ENCODE data around the gene ALG3.

Gene ALG3

DNA sequence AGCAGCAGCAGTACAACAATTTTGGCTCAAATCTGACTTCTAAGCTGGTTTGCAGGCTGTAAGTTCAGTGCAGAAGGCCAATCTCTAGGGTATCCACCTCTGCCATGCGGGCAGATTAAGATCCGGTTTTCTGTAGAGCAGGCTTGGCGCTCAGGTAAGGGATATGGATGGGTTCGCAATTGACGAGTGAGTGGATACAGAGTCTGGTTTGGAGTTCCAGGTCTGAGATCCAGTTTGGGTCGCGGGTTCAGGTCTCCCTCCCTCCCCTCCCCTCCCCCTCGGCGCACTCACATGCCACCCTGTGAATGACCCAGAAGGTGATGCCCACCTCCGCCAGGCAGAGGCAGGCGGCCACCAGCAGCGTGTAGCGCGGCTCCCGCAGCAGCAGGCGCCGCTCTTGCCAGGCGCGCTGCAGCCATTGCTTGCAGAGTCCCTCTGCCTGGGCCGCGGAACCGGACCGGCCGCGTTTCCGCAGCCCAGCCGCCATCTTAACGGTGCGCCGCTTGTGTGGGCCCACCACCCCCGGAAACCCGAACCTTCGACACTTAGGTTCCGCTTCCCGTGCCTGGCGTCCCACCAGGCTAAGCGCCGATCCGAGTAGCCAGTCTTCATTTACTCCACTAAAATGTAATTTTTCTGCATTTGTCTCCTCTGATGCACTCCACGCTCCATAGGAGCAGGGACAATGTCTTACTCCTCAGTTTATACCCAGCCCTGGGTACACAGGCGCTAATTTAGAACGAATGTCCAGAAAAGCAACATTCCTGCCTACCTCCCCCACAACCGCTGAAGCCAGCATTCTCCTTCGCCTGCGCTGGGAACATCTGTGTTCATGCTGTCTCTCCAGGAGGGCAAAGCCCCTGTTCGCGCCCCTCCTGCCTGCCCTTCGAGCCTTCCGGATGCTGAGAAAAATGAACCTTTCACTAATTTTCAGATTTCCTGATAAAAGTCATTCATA, at the start of gene ALG3:
TSS of gene ALG3 (minus strand) at position 509 of the 958 bp plus-strand sequence. CDS start at position 487, 22 bp downstream.
- TF ChIP-seq GATA3 (IDR thresholded peaks at IDR 0.05; ENCODE audit: low read depth, low read length) (no peak), GATA2 (IDR thresholded peaks at IDR 0.05; ENCODE audit: low read depth, low read length) (0 out of 2 replicates have a peak, but pooled peaks have one; percentile 16)

DNA sequence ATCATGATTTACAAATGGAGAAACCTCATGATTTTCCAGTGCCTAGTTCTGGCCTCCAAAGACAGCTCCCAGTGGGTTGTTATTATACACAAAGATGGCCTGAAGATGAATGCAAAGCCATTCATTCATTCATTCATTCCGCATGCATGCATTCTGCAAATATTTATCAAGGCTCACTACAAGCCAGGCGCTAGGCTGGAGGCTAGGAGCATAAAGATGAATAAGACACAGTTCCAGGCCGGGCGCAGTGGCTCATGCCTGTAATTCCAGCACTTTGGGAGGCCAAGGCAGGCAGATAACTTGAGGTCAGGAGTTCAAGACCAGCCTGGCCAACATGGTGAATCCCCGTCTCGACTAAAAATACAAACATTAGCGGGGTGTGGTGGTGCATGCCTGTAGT, 47.9 kb upstream of the ALG3 start:
- TF ChIP-seq GATA3 (IDR thresholded peaks at IDR 0.05; ENCODE audit: low read depth, low read length) (no peak), GATA2 (IDR thresholded peaks at IDR 0.05; ENCODE audit: low read depth, low read length) (no peak)

DNA sequence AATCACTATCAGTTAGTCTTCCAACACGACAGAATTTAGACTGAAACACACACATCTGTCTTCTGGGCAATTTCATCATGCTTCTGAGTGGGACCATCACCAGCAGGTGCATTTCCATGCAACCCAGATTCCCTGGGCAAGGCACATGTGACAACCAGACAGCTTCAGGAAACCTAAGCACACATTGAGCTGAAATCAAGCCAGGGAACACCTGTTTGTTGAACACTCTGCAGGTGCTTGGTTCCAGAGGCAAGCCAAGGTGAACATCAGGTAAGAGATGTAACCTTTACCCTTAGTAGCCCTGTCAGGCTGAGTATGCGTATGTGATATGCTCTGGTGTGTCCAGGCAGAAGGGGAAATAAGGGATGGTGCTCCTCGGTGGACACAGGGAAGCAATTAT, 47.0 kb upstream of the ALG3 start:
- no peak for TF ChIP-seq GATA2 (IDR thresholded peaks at IDR 0.05; ENCODE audit: low read depth, low read length)
- no peak for TF ChIP-seq GATA3 (IDR thresholded peaks at IDR 0.05; ENCODE audit: low read depth, low read length)

DNA sequence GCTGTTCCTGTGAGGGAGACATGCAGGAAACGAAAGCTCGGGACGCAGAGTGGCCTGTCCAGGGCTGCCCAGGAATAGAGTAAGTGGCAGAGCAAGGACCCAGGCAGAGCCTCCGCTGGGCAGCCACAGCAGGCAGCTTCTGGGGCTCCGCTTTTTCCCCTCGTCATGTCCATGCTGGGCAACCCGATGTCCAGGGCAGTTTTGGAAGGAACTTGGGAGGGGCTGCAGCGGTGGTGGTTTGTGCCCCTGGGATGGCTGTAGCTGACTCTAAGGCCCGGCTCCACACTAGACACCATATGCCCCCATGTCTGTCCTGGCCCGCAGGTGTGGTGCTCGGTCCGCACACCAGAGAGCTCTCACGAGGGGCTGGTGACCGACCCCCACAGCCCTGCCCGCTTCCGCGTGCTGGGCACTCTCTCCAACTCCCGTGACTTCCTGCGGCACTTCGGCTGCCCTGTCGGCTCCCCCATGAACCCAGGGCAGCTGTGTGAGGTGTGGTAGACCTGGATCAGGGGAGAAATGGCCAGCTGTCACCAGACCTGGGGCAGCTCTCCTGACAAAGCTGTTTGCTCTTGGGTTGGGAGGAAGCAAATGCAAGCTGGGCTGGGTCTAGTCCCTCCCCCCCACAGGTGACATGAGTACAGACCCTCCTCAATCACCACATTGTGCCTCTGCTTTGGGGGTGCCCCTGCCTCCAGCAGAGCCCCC, 43.1 kb upstream of the ALG3 start:
- TF ChIP-seq GATA2 (IDR thresholded peaks at IDR 0.05; ENCODE audit: low read depth, low read length) (no peak), GATA3 (IDR thresholded peaks at IDR 0.05; ENCODE audit: low read depth, low read length) (no peak)

DNA sequence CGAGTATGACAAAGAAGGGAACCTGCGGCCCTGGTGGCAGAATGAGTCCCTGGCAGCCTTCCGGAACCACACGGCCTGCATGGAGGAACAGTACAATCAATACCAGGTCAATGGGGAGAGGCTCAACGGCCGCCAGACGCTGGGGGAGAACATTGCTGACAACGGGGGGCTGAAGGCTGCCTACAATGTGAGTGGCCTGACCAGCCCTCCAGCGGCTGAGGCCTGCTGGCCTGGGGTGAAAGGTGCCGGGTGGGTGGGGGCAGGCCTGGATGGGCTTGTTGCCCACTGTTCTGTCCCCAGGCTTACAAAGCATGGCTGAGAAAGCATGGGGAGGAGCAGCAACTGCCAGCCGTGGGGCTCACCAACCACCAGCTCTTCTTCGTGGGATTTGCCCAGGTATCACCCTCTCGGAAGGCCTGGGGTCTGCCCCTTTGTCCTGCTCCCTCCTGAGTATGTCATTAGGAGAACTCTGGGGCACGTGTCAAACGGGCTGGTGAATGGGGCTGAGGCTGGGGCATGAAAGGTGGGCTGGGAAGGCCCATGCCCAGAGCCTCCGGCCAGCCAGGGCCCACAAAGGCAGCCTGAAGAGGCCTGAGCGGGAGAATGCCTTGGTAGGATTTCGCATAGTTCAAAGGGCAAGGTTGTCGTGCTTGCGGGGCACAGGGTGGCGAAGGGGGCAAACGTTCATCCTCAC, 42.4 kb upstream of the ALG3 start:
- TF ChIP-seq GATA2 (IDR thresholded peaks at IDR 0.05; ENCODE audit: low read depth, low read length) = no peak
- TF ChIP-seq GATA3 (IDR thresholded peaks at IDR 0.05; ENCODE audit: low read depth, low read length) = no peak

DNA sequence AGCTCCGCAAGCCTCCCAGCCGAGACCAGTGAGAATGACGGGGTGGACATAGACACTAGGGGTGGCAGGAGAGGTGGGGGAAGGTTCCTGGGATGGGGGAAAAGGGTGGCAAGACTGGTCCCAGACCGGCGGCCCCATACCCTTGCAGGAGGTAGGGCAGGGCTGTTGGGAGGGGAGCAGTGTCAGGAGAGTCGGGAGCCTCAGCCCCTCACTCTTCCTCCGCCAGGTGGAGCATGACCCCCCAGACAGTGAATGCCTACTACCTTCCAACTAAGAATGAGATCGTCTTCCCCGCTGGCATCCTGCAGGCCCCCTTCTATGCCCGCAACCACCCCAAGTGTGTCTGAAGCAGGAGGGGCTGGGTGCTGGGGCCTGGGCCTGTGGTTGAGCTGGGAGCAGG, 41.6 kb upstream of the ALG3 start:
- TF ChIP-seq GATA3 (IDR thresholded peaks at IDR 0.05; ENCODE audit: low read depth, low read length) = no peak
- no peak for TF ChIP-seq GATA2 (IDR thresholded peaks at IDR 0.05; ENCODE audit: low read depth, low read length)

DNA sequence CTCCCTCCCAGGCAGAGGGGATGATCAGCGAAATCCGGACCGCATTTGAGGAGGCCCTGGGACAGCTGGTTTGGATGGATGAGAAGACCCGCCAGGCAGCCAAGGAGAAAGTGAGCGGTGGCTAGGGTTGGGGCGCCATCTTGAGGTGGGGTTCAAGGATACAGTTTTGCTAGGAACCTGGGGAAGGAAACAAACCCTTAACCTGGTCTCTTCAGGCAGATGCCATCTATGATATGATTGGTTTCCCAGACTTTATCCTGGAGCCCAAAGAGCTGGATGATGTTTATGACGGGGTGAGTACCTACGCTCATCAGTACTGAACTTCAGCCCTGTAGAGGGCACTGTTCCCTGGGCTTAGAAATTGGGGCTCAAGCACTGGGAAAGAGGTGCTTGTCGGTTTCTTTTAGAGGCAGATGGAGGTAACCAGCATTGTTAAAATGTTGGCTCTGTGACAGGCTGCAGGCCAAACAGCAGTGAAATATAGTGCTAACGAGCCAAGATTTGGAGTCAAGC, 40.7 kb upstream of the ALG3 start:
- TF ChIP-seq GATA3 (IDR thresholded peaks at IDR 0.05; ENCODE audit: low read depth, low read length) (no peak), GATA2 (IDR thresholded peaks at IDR 0.05; ENCODE audit: low read depth, low read length) (no peak)

DNA sequence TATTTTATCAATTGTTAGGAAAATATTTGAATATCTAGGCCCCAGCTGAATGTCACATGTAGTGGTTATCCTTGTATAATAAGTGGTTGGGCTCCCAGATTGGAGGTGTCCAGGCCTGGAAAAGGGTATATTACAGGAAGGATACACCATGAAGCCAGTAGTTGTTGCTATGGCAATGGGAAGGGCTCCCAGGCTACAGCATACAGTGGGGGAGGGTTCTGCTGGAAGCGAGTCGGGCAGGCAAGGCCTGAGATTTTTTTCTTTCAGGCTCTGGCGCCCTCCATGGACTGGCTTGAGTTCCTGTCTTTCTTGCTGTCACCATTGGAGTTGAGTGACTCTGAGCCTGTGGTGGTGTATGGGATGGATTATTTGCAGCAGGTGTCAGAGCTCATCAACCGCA, 35.9 kb upstream of the ALG3 start:
- no peak for TF ChIP-seq GATA3 (IDR thresholded peaks at IDR 0.05; ENCODE audit: low read depth, low read length)
- TF ChIP-seq GATA2 (IDR thresholded peaks at IDR 0.05; ENCODE audit: low read depth, low read length) = no peak

DNA sequence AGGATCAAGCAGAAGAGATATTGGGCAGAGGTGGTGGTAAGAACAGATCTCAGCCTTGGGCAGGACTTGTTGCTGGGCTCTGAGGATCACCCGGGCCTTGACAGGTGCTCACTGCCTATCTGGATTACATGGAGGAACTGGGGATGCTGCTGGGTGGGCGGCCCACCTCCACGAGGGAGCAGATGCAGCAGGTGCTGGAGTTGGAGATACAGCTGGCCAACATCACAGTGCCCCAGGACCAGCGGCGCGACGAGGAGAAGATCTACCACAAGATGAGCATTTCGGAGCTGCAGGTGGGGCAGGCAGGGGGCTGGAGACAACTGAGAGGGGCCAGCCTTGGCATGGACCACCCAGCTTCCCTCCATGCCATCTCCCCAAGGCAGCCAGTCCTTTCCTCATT, 34.9 kb upstream of the ALG3 start:
- TF ChIP-seq GATA2 (IDR thresholded peaks at IDR 0.05; ENCODE audit: low read depth, low read length) = no peak
- TF ChIP-seq GATA3 (IDR thresholded peaks at IDR 0.05; ENCODE audit: low read depth, low read length) = no peak

DNA sequence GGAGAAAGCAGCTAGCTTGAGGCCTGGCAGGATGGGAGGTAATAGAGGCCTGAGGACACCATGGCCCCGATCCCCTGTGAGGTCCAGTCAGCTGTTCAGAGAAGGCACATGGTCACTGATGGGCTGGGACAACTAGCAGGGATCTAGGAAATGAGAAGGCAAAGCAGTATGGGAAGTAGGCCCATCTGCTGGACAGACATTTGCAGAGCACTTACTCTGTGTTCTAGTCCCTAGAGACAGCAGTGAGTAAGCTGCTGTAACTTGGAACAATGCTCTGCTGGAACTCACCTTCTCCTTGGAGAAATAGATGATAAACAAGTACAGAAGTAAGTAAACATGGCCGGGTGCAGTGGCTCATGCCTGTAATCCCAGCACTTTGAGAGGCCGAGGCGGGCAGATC, 34.2 kb upstream of the ALG3 start:
- TF ChIP-seq GATA3 (IDR thresholded peaks at IDR 0.05; ENCODE audit: low read depth, low read length) (no peak), GATA2 (IDR thresholded peaks at IDR 0.05; ENCODE audit: low read depth, low read length) (no peak)

DNA sequence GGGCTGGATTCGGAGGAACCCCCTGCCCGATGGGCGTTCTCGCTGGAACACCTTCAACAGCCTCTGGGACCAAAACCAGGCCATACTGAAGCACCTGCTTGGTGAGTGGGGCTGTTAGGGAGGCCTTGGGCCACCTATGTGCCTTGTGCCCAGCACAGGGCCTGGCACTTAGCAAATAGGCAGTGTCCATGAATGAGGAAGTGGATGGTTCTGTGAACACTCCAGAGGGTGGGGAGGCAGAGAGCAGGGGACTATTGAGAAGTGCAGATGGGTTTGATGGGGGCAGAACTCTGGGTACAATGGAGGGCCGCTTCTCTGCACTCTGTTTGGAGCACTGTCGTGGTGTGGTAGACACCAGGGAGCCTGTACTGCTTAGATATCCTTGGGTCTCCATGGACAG, 28.6 kb upstream of the ALG3 start:
- TF ChIP-seq GATA2 (IDR thresholded peaks at IDR 0.05; ENCODE audit: low read depth, low read length) = no peak
- TF ChIP-seq GATA3 (IDR thresholded peaks at IDR 0.05; ENCODE audit: low read depth, low read length) = no peak

DNA sequence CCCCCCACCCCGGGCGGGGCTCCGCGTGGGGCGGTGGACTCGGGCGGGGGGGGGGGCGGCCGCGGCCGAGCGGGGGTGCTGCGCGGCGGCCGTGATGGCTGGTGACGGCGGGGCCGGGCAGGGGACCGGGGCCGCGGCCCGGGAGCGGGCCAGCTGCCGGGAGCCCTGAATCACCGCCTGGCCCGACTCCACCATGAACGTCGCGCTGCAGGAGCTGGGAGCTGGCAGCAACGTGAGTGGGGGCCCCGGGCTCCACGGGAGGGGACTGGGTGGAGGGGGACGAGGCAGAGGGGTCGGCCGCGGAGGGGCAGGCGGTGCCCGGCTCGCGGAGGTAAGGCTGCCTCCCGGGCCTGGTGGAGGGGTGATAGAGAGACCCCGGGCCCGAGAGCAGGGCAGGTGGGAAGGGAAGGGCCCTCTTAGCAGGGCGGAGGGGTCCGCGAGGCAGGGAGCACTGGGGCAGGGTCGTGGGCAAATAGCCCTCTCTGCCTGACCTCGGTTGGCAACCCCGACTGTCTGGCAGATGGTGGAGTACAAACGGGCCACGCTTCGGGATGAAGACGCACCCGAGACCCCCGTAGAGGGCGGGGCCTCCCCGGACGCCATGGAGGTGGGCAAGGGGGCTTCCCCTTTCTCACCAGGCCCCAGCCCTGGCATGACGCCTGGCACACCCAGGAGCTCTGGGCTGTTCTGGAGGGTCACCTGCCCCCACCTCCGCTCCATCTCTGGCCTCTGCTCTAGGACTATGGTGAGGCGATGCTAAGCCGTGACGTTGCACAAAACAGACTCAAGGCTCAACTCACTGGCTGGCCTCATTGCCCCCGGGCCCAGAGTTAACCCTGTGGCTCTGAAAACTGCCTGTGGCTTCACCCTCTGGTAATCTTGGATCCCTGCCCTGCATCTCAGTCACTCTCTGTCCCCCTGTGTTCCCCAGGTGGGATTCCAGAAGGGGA, 27.5 kb upstream of the ALG3 start, which contains the start of gene ECE2:
TSS of gene ECE2 (plus strand) at position 62 of the 950 bp plus-strand sequence. CDS start at position 194, 132 bp downstream.
- TF ChIP-seq GATA3 (IDR thresholded peaks at IDR 0.05; ENCODE audit: low read depth, low read length) (no peak), GATA2 (IDR thresholded peaks at IDR 0.05; ENCODE audit: low read depth, low read length) (no peak)

DNA sequence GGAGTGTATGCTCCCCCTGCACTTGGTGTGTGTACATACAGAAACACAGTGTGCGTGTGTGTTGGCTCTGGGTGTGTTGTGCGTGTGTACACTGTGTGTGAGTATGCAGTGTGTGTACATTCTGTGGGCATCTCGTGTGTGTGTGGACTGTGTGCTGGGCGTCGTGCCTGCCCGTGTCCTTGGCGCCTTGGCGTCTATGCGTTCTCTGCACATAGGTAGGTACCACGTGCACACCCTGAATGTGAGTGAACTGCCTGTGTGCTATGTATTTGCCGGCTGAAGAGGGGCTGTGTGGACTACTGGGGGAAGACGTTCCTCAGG, 26.6 kb upstream of the ALG3 start:
- TF ChIP-seq GATA2 (IDR thresholded peaks at IDR 0.05; ENCODE audit: low read depth, low read length) (no peak), GATA3 (IDR thresholded peaks at IDR 0.05; ENCODE audit: low read depth, low read length) (no peak)
